WTC11 (cell line): Measurements from ENCODE around the gene REELD1. TPM values are rescaled to one million over a fixed set of nuclear protein-coding genes. Genes with fewer than 3 reads are reported as not detected.
A peak's percentile ranks its signal among the peaks of the same experiment; 100 is the strongest.

Experiments
- ATAC-seq: fragments of 200-7000 bp; cut with Tn5 transposase; 2 replicates; pipeline ENCODE4 v1.10.0; 2021; ENCODE audit warnings: mild to moderate bottlenecking, moderate library complexity
- CTCF ChIA-PET: fragments of 300-600 bp; sonication (Branson Sonifier 250); formaldehyde crosslinking; loops from one replicate; lab custom pipeline; 2021; ENCODE audit warnings: antibody characterized with exemption; lab: Charles Lee
- POLR2A ChIA-PET: fragments of 350-600 bp; sonication (Branson Sonifier 250); formaldehyde crosslinking; loops from one replicate; lab custom pipeline; 2021; ENCODE audit warnings: antibody characterized with exemption; lab: Charles Lee
- DNase-seq: peaks from one replicate; pipeline ENCODE4 v3.0.0; 2021; ENCODE audit warnings: low spot score
- H3K27ac Mint-ChIP-seq: 2 replicates; pipeline ENCODE4 v1.8.0; 2021; ENCODE audit warnings: mixed read lengths
- H3K27me3 Mint-ChIP-seq: 2 replicates; pipeline ENCODE4 v1.8.0; 2021; ENCODE audit warnings: low read depth, mild to moderate bottlenecking, moderate library complexity, mixed read lengths
- H3K36me3 Mint-ChIP-seq: 2 replicates; pipeline ENCODE4 v1.8.0; 2021; ENCODE audit warnings: mixed read lengths
- H3K4me1 Mint-ChIP-seq: 2 replicates; pipeline ENCODE4 v1.8.0; 2022; ENCODE audit warnings: mixed read lengths
- H3K4me3 Mint-ChIP-seq: 2 replicates; pipeline ENCODE4 v1.8.0; 2021; ENCODE audit warnings: mild to moderate bottlenecking, moderate library complexity, mixed read lengths
- H3K9me3 Mint-ChIP-seq: 2 replicates; pipeline ENCODE4 v1.8.0; 2021; ENCODE audit warnings: mixed read lengths
- CREB1 ChIP-seq: sonication (generic); formaldehyde crosslinking; IDR thresholded peaks from 2 replicates; pipeline ENCODE4 v1.8.0; 2023; ENCODE audit warnings: mild to moderate bottlenecking, missing genetic modification reagents
- HMGA2 ChIP-seq: fragments of 250-450 bp; sonication (Bioruptor Pico); IDR thresholded peaks from 2 replicates; pipeline ENCODE4 v1.4.0; 2021; ENCODE audit warnings: mild to moderate bottlenecking, moderate library complexity
- IRF1 ChIP-seq: sonication (generic); formaldehyde crosslinking; IDR thresholded peaks from 2 replicates; pipeline ENCODE4 v1.8.0; 2023; ENCODE audit warnings: missing genetic modification reagents
- JAZF1 ChIP-seq: fragments of 250-450 bp; sonication (Bioruptor Pico); IDR thresholded peaks from 2 replicates; pipeline ENCODE4 v1.9.0; 2021; ENCODE audit warnings: moderate library complexity, mild to moderate bottlenecking, inconsistent platforms
- KAT7 ChIP-seq: sonication (generic); formaldehyde crosslinking; IDR thresholded peaks from 2 replicates; pipeline ENCODE4 v1.8.1; 2023; ENCODE audit warnings: missing genetic modification reagents, mild to moderate bottlenecking, borderline replicate concordance
- MXD4 ChIP-seq: fragments of 250-450 bp; sonication (Bioruptor Pico); IDR thresholded peaks from 2 replicates; pipeline ENCODE4 v1.8.0; 2021; ENCODE audit warnings: mild to moderate bottlenecking, moderate library complexity, borderline replicate concordance
- MYBL2 ChIP-seq: sonication (generic); formaldehyde crosslinking; IDR thresholded peaks from 2 replicates; pipeline ENCODE4 v1.8.1; 2023; ENCODE audit warnings: mild to moderate bottlenecking, moderate library complexity, missing genetic modification reagents
- NR3C1 ChIP-seq: sonication (generic); formaldehyde crosslinking; conservative IDR thresholded peaks from 2 replicates; pipeline ENCODE4 v1.8.1; 2023; ENCODE audit warnings: low read depth, mild to moderate bottlenecking, missing genetic modification reagents
- TEAD1 ChIP-seq: sonication (generic); formaldehyde crosslinking; IDR thresholded peaks from 2 replicates; pipeline ENCODE4 v1.8.0; 2022; ENCODE audit warnings: mild to moderate bottlenecking, missing genetic modification reagents
- TEAD4 ChIP-seq: sonication (generic); formaldehyde crosslinking; IDR thresholded peaks from 2 replicates; pipeline ENCODE4 v1.8.0; 2022; ENCODE audit warnings: mild to moderate bottlenecking, missing genetic modification reagents
- TP53 ChIP-seq: sonication (generic); formaldehyde crosslinking; IDR thresholded peaks from 2 replicates; pipeline ENCODE4 v1.8.1; 2023; ENCODE audit warnings: mild to moderate bottlenecking, missing genetic modification reagents
- ZNF121 ChIP-seq: sonication (generic); formaldehyde crosslinking; IDR thresholded peaks from 2 replicates; pipeline ENCODE4 v1.8.0; 2023; ENCODE audit warnings: missing genetic modification reagents
- ZNF263 ChIP-seq: sonication (generic); formaldehyde crosslinking; IDR thresholded peaks from 2 replicates; pipeline ENCODE4 v1.8.1; 2022; ENCODE audit warnings: low read depth, mild to moderate bottlenecking, moderate library complexity, missing genetic modification reagents
- ZNF317 ChIP-seq: sonication (generic); formaldehyde crosslinking; IDR thresholded peaks from 2 replicates; pipeline ENCODE4 v1.8.1; 2023; ENCODE audit warnings: low read depth, mild to moderate bottlenecking, moderate library complexity, missing genetic modification reagents, borderline replicate concordance
- ZNF416 ChIP-seq: fragments of 250-450 bp; sonication (Bioruptor Pico); IDR thresholded peaks from 2 replicates; pipeline ENCODE4 v1.9.0; 2021; ENCODE audit warnings: mild to moderate bottlenecking, inconsistent platforms
- total RNA-seq: library from RNA; stranded (reverse); gene quantifications from 3 replicates; pipeline ENCODE4 v1.2.3, GENCODE V29; 2021
- TF ChIP-seq, protein P1 (sequence below): fragments of 250-450 bp; sonication (Bioruptor Pico); IDR thresholded peaks from 2 replicates; pipeline ENCODE4 v1.9.0; 2021; ENCODE audit warnings: mild to moderate bottlenecking
- TF ChIP-seq, protein P2 (sequence below): sonication (generic); formaldehyde crosslinking; IDR thresholded peaks from 2 replicates; pipeline ENCODE4 v1.8.1; 2022; ENCODE audit warnings: missing genetic modification reagents, borderline replicate concordance
- TF ChIP-seq, protein P3 (sequence below): sonication (generic); formaldehyde crosslinking; IDR thresholded peaks from 2 replicates; pipeline ENCODE4 v1.8.1; 2023; ENCODE audit warnings: mild to moderate bottlenecking, moderate library complexity, missing genetic modification reagents
- TF ChIP-seq, protein P4 (sequence below): sonication (generic); formaldehyde crosslinking; IDR thresholded peaks from 2 replicates; pipeline ENCODE4 v1.8.0; 2023; ENCODE audit warnings: mild to moderate bottlenecking, missing genetic modification reagents
- TF ChIP-seq, protein P5 (sequence below): sonication (generic); formaldehyde crosslinking; IDR thresholded peaks from 2 replicates; pipeline ENCODE4 v1.8.1; 2022; ENCODE audit warnings: low read depth, mild to moderate bottlenecking, moderate library complexity, missing genetic modification reagents, borderline replicate concordance
- TF ChIP-seq, protein P6 (sequence below): fragments of 200-600 bp; IDR thresholded peaks from 2 replicates; pipeline ENCODE4 v1.8.0; 2022; ENCODE audit warnings: antibody characterized with exemption

The REELD1 gene
- total RNA-seq, 1 experiment from 2014 or later, result not detected

GRCh38 chr4:146183209-146183608, 31.1 kb upstream of the REELD1 start:
- no peak for ATAC-seq
- Mint-ChIP-seq H3K27me3 (no peaks in the 10 kb centered on the region), H3K36me3 (peaks cover 16% of the 10 kb centered on the region), H3K4me1 (peaks cover 28% of the 10 kb centered on the region), H3K9me3 (no peaks in the 10 kb centered on the region), H3K4me3 (no peak overlapping the region), H3K27ac (peak overlapping the region; percentile 15; the same call in 1 of the 2 replicates)
- DNase-seq, result no peak
- ChIA-PET POLR2A (no interaction called here), CTCF (interaction anchor here (1.1 kb wide), 1 partner anchor 88 kb away, joined by 3 read pairs; no protein-coding TSS in a partner anchor)
- TF ChIP-seq ZNF317 (CRISPR knock-in tag) (no peak), IRF1 (CRISPR knock-in tag) (no peak), ZNF121 (CRISPR knock-in tag) (no peak), ZNF416 (CRISPR knock-in tag) (no peak), MXD4 (CRISPR knock-in tag) (no peak), NR3C1 (no peak), TEAD4 (CRISPR knock-in tag) (no peak), TP53 (CRISPR knock-in tag) (no peak), KAT7 (CRISPR knock-in tag) (no peak), JAZF1 (CRISPR knock-in tag) (no peak), HMGA2 (no peak), MYBL2 (CRISPR knock-in tag) (no peak)
- TF ChIP-seq, protein P1, sequence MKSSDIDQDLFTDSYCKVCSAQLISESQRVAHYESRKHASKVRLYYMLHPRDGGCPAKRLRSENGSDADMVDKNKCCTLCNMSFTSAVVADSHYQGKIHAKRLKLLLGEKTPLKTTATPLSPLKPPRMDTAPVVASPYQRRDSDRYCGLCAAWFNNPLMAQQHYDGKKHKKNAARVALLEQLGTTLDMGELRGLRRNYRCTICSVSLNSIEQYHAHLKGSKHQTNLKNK (CRISPR knock-in tag), result no peak
- TF ChIP-seq, protein P2, sequence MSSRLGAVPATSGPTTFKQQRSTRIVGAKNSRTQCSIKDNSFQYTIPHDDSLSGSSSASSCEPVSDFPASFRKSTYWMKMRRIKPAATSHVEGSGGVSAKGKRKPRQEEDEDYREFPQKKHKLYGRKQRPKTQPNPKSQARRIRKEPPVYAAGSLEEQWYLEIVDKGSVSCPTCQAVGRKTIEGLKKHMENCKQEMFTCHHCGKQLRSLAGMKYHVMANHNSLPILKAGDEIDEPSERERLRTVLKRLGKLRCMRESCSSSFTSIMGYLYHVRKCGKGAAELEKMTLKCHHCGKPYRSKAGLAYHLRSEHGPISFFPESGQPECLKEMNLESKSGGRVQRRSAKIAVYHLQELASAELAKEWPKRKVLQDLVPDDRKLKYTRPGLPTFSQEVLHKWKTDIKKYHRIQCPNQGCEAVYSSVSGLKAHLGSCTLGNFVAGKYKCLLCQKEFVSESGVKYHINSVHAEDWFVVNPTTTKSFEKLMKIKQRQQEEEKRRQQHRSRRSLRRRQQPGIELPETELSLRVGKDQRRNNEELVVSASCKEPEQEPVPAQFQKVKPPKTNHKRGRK (CRISPR knock-in tag), result no peak
- TF ChIP-seq, protein P3, sequence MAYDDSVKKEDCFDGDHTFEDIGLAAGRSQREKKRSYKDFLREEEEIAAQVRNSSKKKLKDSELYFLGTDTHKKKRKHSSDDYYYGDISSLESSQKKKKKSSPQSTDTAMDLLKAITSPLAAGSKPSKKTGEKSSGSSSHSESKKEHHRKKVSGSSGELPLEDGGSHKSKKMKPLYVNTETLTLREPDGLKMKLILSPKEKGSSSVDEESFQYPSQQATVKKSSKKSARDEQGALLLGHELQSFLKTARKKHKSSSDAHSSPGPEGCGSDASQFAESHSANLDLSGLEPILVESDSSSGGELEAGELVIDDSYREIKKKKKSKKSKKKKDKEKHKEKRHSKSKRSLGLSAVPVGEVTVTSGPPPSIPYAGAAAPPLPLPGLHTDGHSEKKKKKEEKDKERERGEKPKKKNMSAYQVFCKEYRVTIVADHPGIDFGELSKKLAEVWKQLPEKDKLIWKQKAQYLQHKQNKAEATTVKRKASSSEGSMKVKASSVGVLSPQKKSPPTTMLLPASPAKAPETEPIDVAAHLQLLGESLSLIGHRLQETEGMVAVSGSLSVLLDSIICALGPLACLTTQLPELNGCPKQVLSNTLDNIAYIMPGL (CRISPR knock-in tag), result no peak
- TF ChIP-seq, protein P4, sequence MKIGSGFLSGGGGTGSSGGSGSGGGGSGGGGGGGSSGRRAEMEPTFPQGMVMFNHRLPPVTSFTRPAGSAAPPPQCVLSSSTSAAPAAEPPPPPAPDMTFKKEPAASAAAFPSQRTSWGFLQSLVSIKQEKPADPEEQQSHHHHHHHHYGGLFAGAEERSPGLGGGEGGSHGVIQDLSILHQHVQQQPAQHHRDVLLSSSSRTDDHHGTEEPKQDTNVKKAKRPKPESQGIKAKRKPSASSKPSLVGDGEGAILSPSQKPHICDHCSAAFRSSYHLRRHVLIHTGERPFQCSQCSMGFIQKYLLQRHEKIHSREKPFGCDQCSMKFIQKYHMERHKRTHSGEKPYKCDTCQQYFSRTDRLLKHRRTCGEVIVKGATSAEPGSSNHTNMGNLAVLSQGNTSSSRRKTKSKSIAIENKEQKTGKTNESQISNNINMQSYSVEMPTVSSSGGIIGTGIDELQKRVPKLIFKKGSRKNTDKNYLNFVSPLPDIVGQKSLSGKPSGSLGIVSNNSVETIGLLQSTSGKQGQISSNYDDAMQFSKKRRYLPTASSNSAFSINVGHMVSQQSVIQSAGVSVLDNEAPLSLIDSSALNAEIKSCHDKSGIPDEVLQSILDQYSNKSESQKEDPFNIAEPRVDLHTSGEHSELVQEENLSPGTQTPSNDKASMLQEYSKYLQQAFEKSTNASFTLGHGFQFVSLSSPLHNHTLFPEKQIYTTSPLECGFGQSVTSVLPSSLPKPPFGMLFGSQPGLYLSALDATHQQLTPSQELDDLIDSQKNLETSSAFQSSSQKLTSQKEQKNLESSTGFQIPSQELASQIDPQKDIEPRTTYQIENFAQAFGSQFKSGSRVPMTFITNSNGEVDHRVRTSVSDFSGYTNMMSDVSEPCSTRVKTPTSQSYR (CRISPR knock-in tag), result no peak
- TF ChIP-seq, protein P5, sequence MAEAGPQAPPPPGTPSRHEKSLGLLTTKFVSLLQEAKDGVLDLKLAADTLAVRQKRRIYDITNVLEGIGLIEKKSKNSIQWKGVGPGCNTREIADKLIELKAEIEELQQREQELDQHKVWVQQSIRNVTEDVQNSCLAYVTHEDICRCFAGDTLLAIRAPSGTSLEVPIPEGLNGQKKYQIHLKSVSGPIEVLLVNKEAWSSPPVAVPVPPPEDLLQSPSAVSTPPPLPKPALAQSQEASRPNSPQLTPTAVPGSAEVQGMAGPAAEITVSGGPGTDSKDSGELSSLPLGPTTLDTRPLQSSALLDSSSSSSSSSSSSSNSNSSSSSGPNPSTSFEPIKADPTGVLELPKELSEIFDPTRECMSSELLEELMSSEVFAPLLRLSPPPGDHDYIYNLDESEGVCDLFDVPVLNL (CRISPR knock-in tag), result no peak

- DNase-seq, result no peak
- no peaks in the 10 kb centered on the region for H3K9me3 Mint-ChIP-seq
- H3K27me3 Mint-ChIP-seq, result no peaks in the 10 kb centered on the region
- peaks cover 5% of the 10 kb centered on the region; the same call in 1 of the 2 replicates for H3K4me1 Mint-ChIP-seq
- no peak for ATAC-seq
- ChIA-PET CTCF (interaction anchor here (1.5 kb wide), 1 partner anchor 91 kb away, joined by 3 read pairs; no protein-coding TSS in a partner anchor), POLR2A (no interaction called here)
- no peak overlapping the region for H3K27ac Mint-ChIP-seq
- peaks cover 32% of the 10 kb centered on the region for H3K36me3 Mint-ChIP-seq
- no peak overlapping the region for H3K4me3 Mint-ChIP-seq
- TF ChIP-seq CREB1 (CRISPR knock-in tag), result no peak
- TF ChIP-seq, protein P6, sequence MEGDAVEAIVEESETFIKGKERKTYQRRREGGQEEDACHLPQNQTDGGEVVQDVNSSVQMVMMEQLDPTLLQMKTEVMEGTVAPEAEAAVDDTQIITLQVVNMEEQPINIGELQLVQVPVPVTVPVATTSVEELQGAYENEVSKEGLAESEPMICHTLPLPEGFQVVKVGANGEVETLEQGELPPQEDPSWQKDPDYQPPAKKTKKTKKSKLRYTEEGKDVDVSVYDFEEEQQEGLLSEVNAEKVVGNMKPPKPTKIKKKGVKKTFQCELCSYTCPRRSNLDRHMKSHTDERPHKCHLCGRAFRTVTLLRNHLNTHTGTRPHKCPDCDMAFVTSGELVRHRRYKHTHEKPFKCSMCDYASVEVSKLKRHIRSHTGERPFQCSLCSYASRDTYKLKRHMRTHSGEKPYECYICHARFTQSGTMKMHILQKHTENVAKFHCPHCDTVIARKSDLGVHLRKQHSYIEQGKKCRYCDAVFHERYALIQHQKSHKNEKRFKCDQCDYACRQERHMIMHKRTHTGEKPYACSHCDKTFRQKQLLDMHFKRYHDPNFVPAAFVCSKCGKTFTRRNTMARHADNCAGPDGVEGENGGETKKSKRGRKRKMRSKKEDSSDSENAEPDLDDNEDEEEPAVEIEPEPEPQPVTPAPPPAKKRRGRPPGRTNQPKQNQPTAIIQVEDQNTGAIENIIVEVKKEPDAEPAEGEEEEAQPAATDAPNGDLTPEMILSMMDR, result no peak
- TF ChIP-seq TEAD1 (CRISPR knock-in tag), result no peak
- TF ChIP-seq, protein P3 (CRISPR knock-in tag), result no peak
- no peak for TF ChIP-seq ZNF263 (CRISPR knock-in tag)
These were observed 28.3 kb upstream of the REELD1 start for GRCh38 chr4:146186041-146186440.
